Central memory CD8-positive, alpha-beta T cell (primary cell): ENCODE results near the gene ART5.
"Not testable (repeated sequence)": the region's sequence is repeated elsewhere in the genome, so short reads cannot be mapped to it uniquely, and the experiment has no call there.

Source experiments
- ATAC-seq: fragments of 150-1000 bp; cut with Tn5 transposase; replicated peaks from 2 replicates; pipeline ENCODE4 v1.10.0; 2022; ENCODE audit warnings: mild to moderate bottlenecking, moderate FRiP score, moderate number of reproducible peaks; ENCODE audit not compliant: poor library complexity, severe bottlenecking; ENCODE audit errors: extremely low read depth
- DNase-seq, 2 donors: peaks; one replicate each; pipeline ENCODE4 v3.0.0; 2021; ENCODE audit warnings: low spot score in 2 of 2
- H3K27ac Mint-ChIP-seq: one replicate; pipeline ENCODE4 v1.8.0; 2022; ENCODE audit warnings: low read depth, mild to moderate bottlenecking, moderate library complexity, mixed read lengths
- H3K27me3 Mint-ChIP-seq: one replicate; pipeline ENCODE4 v1.8.0; 2022; ENCODE audit warnings: mixed read lengths
- H3K36me3 Mint-ChIP-seq: one replicate; pipeline ENCODE4 v1.8.0; 2022; ENCODE audit warnings: mild to moderate bottlenecking, moderate library complexity, mixed read lengths; ENCODE audit not compliant: insufficient read depth
- H3K4me1 Mint-ChIP-seq: one replicate; pipeline ENCODE4 v1.8.0; 2022; ENCODE audit warnings: mixed read lengths
- H3K4me3 Mint-ChIP-seq: one replicate; pipeline ENCODE4 v1.8.0; 2022; ENCODE audit warnings: mild to moderate bottlenecking, moderate library complexity, mixed read lengths
- H3K9me3 Mint-ChIP-seq: one replicate; pipeline ENCODE4 v1.8.0; 2022; ENCODE audit warnings: mixed read lengths

Gene ART5

DNA sequence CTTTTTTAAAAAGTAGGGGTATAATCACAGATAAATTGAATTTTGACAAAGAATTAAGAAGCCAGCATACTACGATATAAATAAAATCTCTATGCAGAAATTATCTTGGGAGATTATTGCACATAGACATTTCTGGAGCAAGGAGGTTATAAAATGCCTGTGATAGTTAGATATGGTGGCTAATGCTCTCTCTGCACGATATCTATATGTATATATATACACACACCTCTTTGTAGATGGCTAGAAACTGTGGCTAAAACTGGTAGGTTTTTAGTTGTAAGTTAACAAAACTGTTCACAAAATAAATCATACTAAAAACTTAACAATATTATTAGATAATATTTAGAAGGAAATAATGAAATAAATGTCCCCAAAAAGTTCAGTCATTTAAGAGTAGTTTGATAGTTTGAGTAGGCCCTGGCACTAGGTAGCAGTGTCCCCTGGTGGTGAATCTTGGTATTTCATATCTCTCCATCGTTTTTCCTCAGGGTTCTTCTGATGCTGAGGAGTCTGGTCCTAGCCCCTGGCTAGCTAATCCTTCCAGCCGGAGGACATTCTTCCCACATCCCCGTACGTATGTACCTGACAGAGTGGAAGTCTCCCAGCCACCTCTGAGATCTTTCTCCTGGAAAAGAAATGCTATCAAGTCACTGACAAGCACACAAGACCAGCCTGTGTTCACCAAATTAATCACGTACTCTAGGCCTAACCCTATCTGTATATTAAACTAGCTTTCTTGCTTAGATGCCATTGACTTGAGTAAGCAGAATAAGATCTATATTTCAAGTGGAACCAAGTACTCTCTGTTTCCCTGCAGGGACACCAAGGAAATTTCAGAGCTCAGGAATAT is 32.2 kb downstream of the ART5 start:
- Mint-ChIP-seq H3K36me3 (no peaks in the 10 kb centered on the region), H3K4me3 (no peak overlapping the region), H3K9me3 (no peaks in the 10 kb centered on the region), H3K27me3 (no peaks in the 10 kb centered on the region), H3K4me1 (peaks cover 9% of the 10 kb centered on the region), H3K27ac (no peak overlapping the region)
- ATAC-seq (no peak), DNase-seq (no peak)

DNA sequence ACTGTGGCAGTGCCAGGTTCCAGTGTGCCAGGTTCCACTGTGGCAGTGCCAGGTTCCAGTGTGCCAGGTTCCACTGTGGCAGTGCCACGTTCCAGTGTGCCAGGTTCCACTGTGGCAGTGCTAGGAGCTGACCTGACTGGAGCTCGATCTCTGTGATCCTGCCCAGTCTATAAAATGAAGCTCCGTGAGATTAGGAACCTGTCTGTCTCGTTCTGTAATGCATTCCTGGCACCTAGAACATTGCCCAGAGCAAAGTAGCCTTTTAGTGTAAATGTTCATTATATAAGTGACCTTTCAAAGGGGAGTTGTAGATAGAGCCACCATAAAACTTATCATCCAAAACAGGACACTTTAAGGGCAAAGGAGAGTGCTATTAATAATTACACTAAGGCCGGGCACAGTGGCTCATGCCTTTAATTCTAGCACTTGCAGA is 36.0 kb downstream of the ART5 start:
- ATAC-seq (no peak), DNase-seq (no peak)
- Mint-ChIP-seq H3K27me3 (no peaks in the 10 kb centered on the region), H3K9me3 (no peaks in the 10 kb centered on the region), H3K4me3 (no peak overlapping the region), H3K27ac (no peak overlapping the region), H3K4me1 (no peaks in the 10 kb centered on the region), H3K36me3 (no peaks in the 10 kb centered on the region)

DNA sequence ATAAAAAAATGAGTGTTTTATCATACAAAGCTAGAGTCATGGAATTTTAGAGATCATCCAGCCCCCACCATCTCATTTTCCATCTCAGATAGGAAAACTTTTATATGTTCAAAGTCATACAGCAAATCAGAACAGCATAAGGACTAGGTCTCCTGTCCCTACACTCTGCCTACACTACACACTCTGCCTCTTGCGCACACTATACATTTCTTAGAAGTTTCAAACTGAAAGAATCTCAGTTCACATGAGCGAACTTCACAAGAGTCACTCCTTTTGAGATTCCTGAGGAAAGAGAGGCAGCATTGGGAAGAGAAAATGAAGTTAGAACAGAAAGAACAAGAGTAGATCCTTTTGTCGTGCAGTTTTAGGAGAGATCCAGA is 36.5 kb downstream of the ART5 start:
- no peak overlapping the region for H3K27ac Mint-ChIP-seq
- DNase-seq (no peak), ATAC-seq (no peak)
- no peaks in the 10 kb centered on the region for H3K9me3 Mint-ChIP-seq
- no peaks in the 10 kb centered on the region for H3K4me1 Mint-ChIP-seq
- H3K27me3 Mint-ChIP-seq, result no peaks in the 10 kb centered on the region
- H3K36me3 Mint-ChIP-seq, result no peaks in the 10 kb centered on the region
- no peak overlapping the region for H3K4me3 Mint-ChIP-seq

DNA sequence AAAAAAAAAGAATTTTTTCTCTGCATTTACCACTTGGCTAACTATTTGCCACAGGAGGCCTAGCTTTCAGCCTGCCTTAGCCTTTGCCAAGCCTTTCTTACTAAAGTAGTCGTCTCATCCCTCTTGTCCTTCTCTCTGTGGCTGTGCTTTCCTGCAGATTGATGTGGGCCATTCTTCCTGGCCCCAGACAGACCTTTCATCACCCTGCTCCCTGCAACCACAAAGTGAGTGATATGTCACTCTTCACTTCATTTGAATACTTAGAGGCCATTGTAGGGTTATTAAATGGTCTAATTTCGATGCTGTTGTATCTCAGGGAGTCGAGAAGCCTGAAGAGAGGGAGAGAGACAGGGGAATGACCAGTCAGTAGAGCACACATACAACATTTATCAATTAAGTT is 37.6 kb downstream of the ART5 start:
- ATAC-seq, result no peak
- H3K36me3 Mint-ChIP-seq, result no peaks in the 10 kb centered on the region
- no peaks in the 10 kb centered on the region for H3K4me1 Mint-ChIP-seq
- DNase-seq, result no peak
- no peaks in the 10 kb centered on the region for H3K27me3 Mint-ChIP-seq
- H3K27ac Mint-ChIP-seq, result no peak overlapping the region
- no peak overlapping the region for H3K4me3 Mint-ChIP-seq
- H3K9me3 Mint-ChIP-seq, result no peaks in the 10 kb centered on the region

DNA sequence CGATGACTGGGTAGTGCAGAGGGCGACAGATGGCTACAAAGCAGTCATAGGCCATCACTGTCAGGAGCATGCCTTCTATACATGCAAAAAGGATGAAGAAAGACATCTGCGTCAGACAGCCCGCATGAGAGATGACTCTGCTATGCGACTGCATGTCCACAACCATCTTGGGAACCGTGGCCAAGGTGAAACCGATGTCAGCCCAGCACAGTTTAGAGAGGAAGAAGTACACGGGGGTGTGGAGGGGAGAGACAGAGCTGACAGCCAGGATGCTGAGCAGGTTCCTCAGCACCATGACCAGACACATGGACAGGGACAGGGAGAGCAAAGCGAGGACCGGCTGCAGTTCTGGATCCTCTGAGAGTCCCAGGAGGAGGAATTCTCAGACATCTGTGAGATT is 41.6 kb downstream of the ART5 start:
- not testable (repeated sequence) for H3K36me3 Mint-ChIP-seq, DNase-seq, H3K9me3 Mint-ChIP-seq, ATAC-seq, H3K4me3 Mint-ChIP-seq, H3K27ac Mint-ChIP-seq, H3K4me1 Mint-ChIP-seq
- H3K27me3 Mint-ChIP-seq, result peaks cover 10% of the 10 kb centered on the region

DNA sequence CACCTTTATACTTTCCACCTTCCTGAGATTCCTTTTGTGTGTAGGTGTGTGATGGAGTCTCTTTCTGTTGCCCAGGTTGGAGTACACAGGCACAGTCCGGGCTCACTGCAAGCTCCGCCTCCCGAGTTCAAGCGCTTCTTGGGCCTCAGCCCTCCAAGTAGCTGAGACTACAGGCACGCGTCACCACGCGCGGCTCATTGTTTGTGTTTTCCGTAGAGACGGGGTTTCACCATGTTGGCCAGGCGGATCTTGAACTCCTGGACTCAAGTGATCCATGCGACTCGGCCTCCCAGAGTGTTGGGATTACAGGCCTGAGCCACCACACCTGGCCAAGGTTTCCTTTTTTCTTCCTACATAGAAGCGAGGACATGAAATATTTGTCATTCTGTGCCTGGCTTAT is 44.0 kb downstream of the ART5 start:
- H3K27ac Mint-ChIP-seq, ATAC-seq, DNase-seq, H3K36me3 Mint-ChIP-seq, H3K4me3 Mint-ChIP-seq, H3K4me1 Mint-ChIP-seq, H3K9me3 Mint-ChIP-seq: not testable (repeated sequence)
- peaks cover 10% of the 10 kb centered on the region for H3K27me3 Mint-ChIP-seq

DNA sequence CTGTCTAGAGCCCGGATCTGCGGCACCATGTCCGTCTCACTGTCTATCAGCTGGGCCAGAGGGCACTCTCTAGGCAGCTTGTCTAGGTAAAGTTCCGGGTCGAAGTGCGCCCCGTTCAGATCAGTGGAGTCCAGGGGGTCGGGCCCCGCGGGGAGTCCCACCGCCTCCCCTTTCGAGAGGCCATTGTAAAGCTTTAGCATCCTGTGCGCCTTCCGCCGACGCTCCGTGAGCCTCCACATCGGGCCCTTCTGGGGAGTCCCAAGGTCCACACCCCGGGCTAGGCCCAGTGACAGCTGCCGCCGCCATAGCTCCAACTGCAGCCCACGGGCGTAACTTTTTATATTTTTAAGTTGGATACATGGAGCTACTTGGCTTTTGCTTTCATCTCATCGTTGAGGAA is 50.5 kb downstream of the ART5 start:
- H3K27ac Mint-ChIP-seq, H3K9me3 Mint-ChIP-seq, H3K4me1 Mint-ChIP-seq, H3K36me3 Mint-ChIP-seq, ATAC-seq, H3K4me3 Mint-ChIP-seq, DNase-seq: not testable (repeated sequence)
- H3K27me3 Mint-ChIP-seq, result peaks cover 24% of the 10 kb centered on the region

DNA sequence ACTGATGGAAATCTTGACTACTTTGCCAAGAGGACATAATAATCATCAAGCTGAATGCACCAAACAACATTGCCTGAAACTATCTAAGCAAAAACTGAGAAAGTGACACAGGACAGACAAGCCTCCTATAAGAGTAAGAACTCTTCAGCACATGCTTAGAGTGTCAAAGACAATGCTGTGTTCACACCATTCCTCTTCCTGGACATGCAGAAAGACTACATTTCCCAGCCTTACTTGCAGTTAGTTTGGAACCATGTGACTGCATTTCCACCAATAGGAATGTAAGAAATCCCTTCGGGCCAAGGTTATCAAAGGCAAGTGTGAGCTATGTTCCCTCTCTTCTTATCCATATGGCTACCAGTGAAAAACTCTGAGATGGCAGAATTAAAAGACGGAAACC is 51.6 kb downstream of the ART5 start:
- H3K9me3 Mint-ChIP-seq, H3K36me3 Mint-ChIP-seq, H3K27ac Mint-ChIP-seq, ATAC-seq, DNase-seq, H3K4me1 Mint-ChIP-seq, H3K4me3 Mint-ChIP-seq: not testable (repeated sequence)
- H3K27me3 Mint-ChIP-seq, result peaks cover 21% of the 10 kb centered on the region

DNA sequence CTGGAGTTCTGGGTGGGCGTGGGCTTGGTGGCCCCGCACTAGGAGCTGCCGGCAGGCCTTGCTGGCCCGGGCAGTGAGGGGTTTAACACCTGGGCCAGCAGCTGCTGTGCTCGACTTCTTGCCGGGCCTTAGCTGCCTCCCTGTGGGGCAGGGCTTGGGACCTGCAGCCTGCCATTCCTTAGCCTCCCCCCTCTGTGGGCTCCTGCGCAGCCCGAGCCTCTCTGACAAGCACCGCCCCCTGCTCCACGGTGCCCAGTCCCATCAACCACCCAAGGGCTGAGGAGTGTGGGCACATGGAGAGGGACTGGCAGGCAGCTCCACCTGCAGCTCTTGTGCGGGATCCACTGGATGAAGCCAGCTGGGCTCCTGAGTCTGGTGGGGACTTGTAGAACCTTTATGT is 53.0 kb downstream of the ART5 start:
- H3K27ac Mint-ChIP-seq, H3K4me1 Mint-ChIP-seq, H3K9me3 Mint-ChIP-seq, H3K4me3 Mint-ChIP-seq, H3K36me3 Mint-ChIP-seq, DNase-seq, ATAC-seq: not testable (repeated sequence)
- H3K27me3 Mint-ChIP-seq, result peaks cover 32% of the 10 kb centered on the region
